HG03432 (cell line): ENCODE results near the gene DGLUCY.
A peak's percentile ranks its signal among the peaks of the same experiment; 100 is the strongest.
"Not testable (repeated sequence)": the region's sequence is repeated elsewhere in the genome, so short reads cannot be mapped to it uniquely, and the experiment has no call there.

Experiments used
- ATAC-seq: cut with Tn5 transposase; IDR thresholded peaks from one replicate; pipeline ENCODE4 v1.9.1; 2021; ENCODE audit warnings: mild to moderate bottlenecking, moderate library complexity; ENCODE audit not compliant: unreplicated experiment

Gene DGLUCY

GRCh38 chr14:91164676-91165075, 50.8 kb downstream of the DGLUCY start:
- ATAC-seq: no peak

DNA sequence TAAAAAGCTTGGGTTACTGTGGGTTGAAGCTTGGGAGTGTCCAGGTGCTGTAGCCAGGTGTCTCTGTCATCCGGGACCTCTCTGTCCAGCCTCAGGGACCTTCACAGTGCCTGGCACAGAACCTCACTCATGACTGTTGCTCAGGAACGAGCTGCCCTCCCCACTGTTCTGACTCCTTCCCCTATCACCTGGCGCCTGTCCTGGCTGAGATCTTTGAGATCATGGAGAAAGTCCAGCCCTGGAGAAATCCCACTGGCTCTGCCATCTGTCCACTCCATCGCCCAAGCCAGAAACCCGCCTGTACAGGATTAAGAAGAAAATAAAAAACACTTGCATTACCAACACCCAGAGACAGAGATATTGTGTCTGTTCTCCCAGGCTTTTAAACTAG, 53.5 kb downstream of the DGLUCY start:
- no peak for ATAC-seq

GRCh38 chr14:91169951-91170350, 56.1 kb downstream of the DGLUCY start:
- no peak for ATAC-seq

GRCh38 chr14:91170504-91171121, 56.7 kb downstream of the DGLUCY start:
- ATAC-seq: no peak

DNA sequence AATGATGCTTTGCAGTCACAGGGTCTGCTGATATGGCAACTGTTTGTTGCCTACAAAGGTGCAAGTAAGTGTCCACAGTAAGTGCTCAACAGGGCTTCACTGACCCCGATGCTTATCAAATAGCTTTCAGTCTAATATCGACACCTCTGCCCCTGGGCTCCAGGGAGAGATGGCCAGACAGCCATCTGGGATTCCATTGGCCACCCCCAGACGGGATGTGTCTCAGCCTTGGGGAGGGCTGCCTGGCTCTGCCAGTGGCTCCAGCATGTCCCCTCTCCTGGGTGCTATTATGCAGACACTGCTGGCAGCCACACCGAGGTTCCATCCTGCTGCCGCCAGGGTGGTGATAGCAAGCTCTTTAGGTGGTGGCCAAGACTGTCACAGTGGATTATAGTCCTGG, 57.4 kb downstream of the DGLUCY start:
- no peak for ATAC-seq

DNA sequence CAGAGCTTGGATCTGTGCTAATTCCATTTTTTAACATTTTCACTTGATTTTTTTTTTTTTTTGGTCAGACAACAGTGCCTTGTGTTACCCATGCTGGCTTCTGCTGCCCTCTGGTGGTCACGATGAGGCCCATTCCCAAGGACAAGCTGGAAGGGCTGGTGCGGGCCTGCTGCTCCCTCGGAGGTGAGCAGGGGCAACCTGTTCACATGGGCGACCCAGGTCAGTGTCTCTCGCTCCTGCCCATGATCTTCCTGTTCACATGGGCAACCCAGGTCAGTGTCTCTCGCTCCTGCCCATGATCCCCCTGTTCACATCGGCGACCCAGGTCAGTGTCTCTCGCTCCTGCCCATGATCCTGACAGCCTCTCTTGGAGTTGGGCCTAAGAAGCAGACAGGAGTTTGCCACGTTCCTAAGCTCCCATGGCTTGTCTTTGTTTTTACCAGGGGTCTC, 59.4 kb downstream of the DGLUCY start:
- no peak for ATAC-seq

DNA sequence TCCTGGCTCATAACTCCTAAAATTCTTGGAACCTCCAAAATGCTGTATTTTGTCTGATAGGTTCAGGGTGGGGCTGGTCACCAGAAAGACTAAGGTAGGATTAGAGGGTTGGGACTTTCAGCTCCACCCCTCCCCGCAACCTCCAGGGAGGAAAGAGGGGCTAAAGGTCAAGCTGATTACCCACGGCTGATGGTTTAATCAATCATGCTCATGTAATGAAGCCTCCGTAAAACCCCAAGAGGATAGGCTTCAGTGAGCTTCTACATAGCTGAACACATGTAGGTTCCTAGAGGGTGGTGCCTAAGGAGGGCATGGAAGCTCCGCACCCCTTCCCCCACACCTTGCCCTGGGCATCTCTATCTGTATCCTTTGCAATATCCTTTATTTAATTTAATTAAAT, 60.0 kb downstream of the DGLUCY start:
- ATAC-seq: no peak

- no peak for ATAC-seq
These were observed 61.7 kb downstream of the DGLUCY start for GRCh38 chr14:91175291-91176201.

DNA sequence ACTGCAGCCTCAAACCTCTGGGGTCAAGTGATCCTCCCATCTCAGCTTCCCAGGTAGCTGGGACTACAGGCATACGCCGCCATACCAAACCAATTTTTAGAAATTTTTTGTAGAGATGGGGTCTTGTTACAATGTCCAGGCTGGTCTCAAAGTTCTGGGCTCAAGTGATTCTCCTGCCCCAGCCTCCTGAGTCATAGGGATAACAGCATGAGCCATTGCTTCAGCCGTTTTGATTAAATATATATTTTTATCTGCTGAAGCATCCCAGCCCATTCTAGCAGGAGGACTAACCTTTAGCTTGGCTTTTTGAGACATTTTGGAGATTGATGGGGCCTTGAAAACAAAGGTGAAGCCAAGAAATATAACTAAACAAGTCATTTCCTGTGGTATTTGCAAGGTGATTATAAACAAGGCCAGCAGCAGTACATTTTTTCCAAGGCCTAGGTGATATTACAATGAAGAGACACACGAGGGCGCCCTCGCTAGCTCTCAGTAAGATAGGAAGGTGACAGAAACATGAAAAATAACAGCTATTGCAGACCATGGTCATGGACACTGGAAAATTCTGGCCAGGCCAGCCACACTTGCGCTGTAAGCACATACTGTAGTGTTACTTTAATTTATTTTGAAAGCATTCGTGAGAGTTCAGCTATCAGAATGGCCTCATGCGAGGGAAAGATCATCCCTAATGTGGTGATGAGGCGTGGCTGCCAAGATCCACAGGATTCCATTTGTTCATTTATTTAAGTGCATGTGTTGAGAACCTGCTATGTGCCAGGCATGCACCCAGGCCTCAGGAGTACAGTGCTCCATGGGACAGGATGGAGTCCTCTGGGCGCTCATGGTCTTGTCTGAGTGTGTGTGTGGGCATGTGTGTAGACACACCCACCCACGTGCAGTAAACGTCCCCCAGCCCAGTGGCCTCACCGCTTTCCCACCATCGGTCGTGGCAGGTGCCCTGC, 63.5 kb downstream of the DGLUCY start:
- ATAC-seq: peak; percentile 56

DNA sequence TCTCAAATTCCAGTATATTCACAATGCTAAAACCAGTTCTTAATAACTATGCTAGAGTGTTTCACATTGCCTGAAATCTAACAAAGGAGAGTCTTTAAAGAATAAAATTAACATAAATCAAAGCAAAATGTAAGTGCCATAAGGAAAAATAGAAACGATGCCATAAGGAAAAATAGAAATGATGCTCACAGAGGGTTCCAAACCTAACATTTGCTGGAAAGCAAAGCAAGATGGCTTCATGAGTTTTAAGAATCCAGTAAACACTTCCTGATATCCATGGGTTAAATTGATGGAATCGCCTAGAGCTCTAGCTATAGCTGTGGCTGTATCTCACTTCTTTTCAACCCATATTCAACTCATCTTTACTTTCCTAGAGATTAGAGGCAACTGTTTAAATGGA, 66.7 kb downstream of the DGLUCY start:
- no peak for ATAC-seq

DNA sequence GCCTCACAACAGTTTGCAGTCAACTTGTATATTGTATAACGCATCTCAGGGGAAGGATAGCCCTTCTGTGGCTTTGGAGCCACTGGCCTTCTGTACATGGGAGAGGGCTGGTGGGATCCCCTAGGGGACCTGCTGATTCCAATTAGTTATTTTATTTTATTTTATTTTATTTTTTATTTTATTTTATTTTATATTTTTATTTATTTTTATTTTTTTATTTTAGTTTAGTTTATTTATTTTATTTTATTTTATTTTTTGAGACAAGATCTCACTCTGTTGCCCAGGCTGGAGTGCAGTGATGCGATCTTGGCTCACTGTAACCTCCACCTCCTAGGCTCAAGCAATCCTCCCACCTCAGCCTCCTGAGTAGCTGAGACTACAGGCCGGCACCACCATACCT, 68.9 kb downstream of the DGLUCY start:
- ATAC-seq: not testable (repeated sequence)

DNA sequence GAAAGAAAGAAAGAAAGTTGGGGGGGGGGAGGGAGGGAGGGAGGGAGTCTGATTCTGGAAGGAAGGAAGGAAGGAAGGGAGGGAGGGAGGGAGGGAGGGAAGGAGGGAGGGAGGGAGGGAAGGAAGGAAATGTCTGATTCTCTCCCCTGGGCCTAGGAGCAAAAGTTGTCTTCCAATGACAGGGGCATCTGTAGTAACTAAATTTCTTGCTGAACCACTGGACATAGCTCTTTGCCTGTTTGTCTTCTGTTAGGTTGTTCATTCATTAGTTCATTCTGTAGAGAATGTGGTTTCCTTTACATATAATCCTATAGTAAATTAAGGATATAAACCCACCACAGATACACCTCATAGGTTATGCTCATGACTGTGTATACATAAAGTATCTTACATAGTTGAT, 70.7 kb downstream of the DGLUCY start:
- no peak for ATAC-seq

DNA sequence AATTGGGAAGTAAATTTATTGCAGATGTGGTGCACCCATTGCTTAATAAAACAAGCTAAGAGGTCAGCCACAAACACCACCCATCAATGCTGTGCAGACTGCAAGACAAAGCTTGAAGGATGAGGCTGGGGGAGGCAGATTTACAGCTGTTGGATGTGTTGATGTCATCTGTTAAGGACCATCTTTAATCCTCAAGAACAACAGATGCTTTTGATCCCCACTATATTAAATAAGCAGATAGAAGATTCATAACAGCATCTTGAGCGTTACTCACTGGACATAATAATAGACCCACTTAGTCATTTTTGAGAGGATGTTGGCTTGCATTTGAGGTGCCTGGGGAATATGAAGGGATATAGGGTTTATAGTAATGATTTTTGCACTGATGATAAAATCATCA, 71.8 kb downstream of the DGLUCY start:
- no peak for ATAC-seq

GRCh38 chr14:91186515-91187066, 72.7 kb downstream of the DGLUCY start:
- ATAC-seq: no peak

GRCh38 chr14:91187271-91187670, 73.4 kb downstream of the DGLUCY start:
- ATAC-seq: no peak

- no peak for ATAC-seq
These were observed 77.0 kb downstream of the DGLUCY start for GRCh38 chr14:91190853-91191252.

- no peak for ATAC-seq
These were observed 79.2 kb downstream of the DGLUCY start for GRCh38 chr14:91193069-91193468.

DNA sequence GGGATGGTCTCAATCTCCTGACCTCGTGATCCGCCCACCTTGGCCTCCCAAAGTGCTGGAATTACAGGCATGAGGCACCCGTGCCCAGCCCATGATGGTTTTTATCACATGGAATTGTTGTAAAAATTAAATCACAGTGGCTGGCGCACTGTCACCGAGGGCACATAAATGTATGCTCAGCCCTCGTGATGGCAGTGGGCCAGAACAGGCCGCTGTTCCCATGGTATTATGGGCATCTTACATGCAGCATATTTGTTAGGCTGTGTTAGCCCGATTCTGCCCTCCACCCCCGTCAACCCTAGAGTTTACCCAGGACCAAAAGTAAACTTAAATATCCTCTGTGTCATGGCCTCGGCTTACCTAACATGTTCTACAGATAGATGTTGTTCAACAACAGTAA, 82.0 kb downstream of the DGLUCY start:
- no peak for ATAC-seq

DNA sequence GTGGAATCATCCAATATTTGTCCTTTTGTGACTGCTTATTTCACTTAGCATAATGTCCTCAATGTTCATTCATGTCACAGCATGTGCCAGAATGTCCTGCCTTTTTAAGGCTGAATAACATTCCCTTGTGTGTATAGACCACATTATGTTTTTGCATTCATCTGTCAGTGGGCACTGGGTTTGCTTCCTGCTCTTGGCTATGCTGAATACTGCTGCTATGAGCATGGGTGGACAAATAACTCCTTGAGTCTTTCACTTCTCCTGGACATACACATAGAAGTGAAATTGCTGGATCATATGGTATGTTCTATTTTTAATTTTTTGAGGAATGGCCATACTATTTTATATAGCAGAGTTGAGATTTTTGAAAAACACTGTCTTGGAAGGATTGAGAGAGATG, 83.8 kb downstream of the DGLUCY start:
- ATAC-seq: no peak

- not testable (repeated sequence) for ATAC-seq
These were observed 86.9 kb downstream of the DGLUCY start for GRCh38 chr14:91200802-91201201.
